RWPE2 (cell line): ENCODE measurements around the gene AGBL4.

ENCODE experiments used
- ATAC-seq: fragments of 200-7000 bp; cut with Tn5 transposase; 3 replicates; pipeline ENCODE4 v1.9.1; 2021; ENCODE audit warnings: low read depth
- DNase-seq: peaks from one replicate; pipeline ENCODE4 v3.0.0-alpha.2; 2020; ENCODE audit warnings: low spot score
- H3K27ac ChIP-seq: fragments of 450-650 bp; 2 replicates; pipeline ENCODE4 v1.5.1; 2017; ENCODE audit warnings: mild to moderate bottlenecking; ENCODE audit not compliant: poor library complexity, severe bottlenecking
- H3K27me3 ChIP-seq: fragments of 250-450 bp; sonication (Bioruptor Pico); 2 replicates; pipeline ENCODE4 v1.5.1; 2021; ENCODE audit warnings: mild to moderate bottlenecking, moderate library complexity; ENCODE audit not compliant: insufficient read depth, poor library complexity, severe bottlenecking
- H3K36me3 ChIP-seq: fragments of 250-450 bp; sonication (Bioruptor Pico); 2 replicates; pipeline ENCODE4 v1.5.1; 2020; ENCODE audit warnings: low read depth, mild to moderate bottlenecking, moderate library complexity
- H3K4me1 ChIP-seq: fragments of 250-450 bp; sonication (Bioruptor Pico); 2 replicates; pipeline ENCODE4 v1.5.1; 2021; ENCODE audit warnings: mild to moderate bottlenecking, moderate library complexity; ENCODE audit not compliant: insufficient read depth, poor library complexity, severe bottlenecking
- H3K4me3 ChIP-seq: fragments of 250-450 bp; sonication (Bioruptor Pico); 2 replicates; pipeline ENCODE4 v1.5.1; 2021; ENCODE audit warnings: mild to moderate bottlenecking, moderate library complexity; ENCODE audit not compliant: severe bottlenecking
- H3K9me3 ChIP-seq: fragments of 250-450 bp; sonication (Bioruptor Pico); 2 replicates; pipeline ENCODE4 v1.5.1; 2021; ENCODE audit warnings: mild to moderate bottlenecking, moderate library complexity; ENCODE audit not compliant: severe bottlenecking
- CTCF ChIP-seq: fragments of 450-650 bp; IDR thresholded peaks from one replicate; pipeline ENCODE4 v1.5.1; 2017; ENCODE audit warnings: mild to moderate bottlenecking, moderate library complexity; ENCODE audit not compliant: poor library complexity, severe bottlenecking

AGBL4 gene

GRCh38 chr1:49358036-49358435 is 665.7 kb downstream of the AGBL4 start:
- H3K9me3 ChIP-seq, result no peaks in the 10 kb centered on the region
- H3K36me3 ChIP-seq, result no peaks in the 10 kb centered on the region
- H3K27me3 ChIP-seq, result no peaks in the 10 kb centered on the region
- DNase-seq, result no peak
- no peak overlapping the region for H3K27ac ChIP-seq
- H3K4me1 ChIP-seq, result no peaks in the 10 kb centered on the region
- no peak overlapping the region for H3K4me3 ChIP-seq
- TF ChIP-seq CTCF, result no peak
- no peak for ATAC-seq

GRCh38 chr1:49356594-49356993 is 667.2 kb downstream of the AGBL4 start:
- Histone ChIP-seq H3K36me3 (no peaks in the 10 kb centered on the region), H3K4me1 (no peaks in the 10 kb centered on the region), H3K9me3 (no peaks in the 10 kb centered on the region), H3K4me3 (no peak overlapping the region), H3K27ac (no peak overlapping the region), H3K27me3 (no peaks in the 10 kb centered on the region)
- ATAC-seq, result no peak
- no peak for TF ChIP-seq CTCF
- no peak for DNase-seq

GRCh38 chr1:49351768-49352167 is 672.0 kb downstream of the AGBL4 start:
- H3K27me3 ChIP-seq, result no peaks in the 10 kb centered on the region
- no peak overlapping the region for H3K4me3 ChIP-seq
- H3K27ac ChIP-seq, result no peak overlapping the region
- TF ChIP-seq CTCF, result no peak
- no peaks in the 10 kb centered on the region for H3K4me1 ChIP-seq
- DNase-seq (no peak), ATAC-seq (peak; percentile 85)
- H3K9me3 ChIP-seq, result no peaks in the 10 kb centered on the region
- H3K36me3 ChIP-seq, result no peaks in the 10 kb centered on the region

GRCh38 chr1:49346767-49347349 is 676.9 kb downstream of the AGBL4 start:
- no peaks in the 10 kb centered on the region for H3K4me1 ChIP-seq
- no peak overlapping the region for H3K4me3 ChIP-seq
- DNase-seq (no peak), ATAC-seq (peak; percentile 75)
- no peak for TF ChIP-seq CTCF
- no peaks in the 10 kb centered on the region for H3K9me3 ChIP-seq
- H3K36me3 ChIP-seq, result no peaks in the 10 kb centered on the region
- H3K27me3 ChIP-seq, result no peaks in the 10 kb centered on the region
- no peak overlapping the region for H3K27ac ChIP-seq

GRCh38 chr1:49340576-49340975 is 683.2 kb downstream of the AGBL4 start:
- ATAC-seq, result no peak
- Histone ChIP-seq H3K27me3 (no peaks in the 10 kb centered on the region), H3K36me3 (no peaks in the 10 kb centered on the region), H3K27ac (no peak overlapping the region), H3K4me3 (no peak overlapping the region), H3K9me3 (peaks cover 2% of the 10 kb centered on the region), H3K4me1 (no peaks in the 10 kb centered on the region)
- DNase-seq, result no peak
- no peak for TF ChIP-seq CTCF
